COR-L47 (cell line): ENCODE data around the gene SPOCK1.

Experiments
- DNase-seq: peaks from one replicate; lab custom pipeline; 2025; lab: John Stamatoyannopoulos, UW

The SPOCK1 gene

DNA sequence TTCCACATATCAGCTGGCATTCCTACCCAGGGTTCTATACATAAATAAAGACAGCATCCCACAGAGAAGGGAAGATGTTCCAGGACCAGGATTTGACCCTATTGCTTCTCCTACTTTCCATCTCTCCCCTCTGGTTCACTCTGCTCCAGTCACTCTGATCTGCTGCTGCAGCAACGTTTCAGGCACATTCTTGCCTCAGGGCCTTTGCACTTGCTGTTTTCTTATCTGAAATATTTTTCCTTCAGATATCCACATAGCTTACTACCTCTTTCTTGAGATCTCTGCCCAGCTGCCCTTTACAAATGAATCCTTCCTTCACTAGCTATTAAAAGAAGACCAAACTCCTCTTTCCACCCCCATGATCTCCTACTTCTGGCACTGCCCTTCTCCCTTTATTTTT lies 204.5 kb downstream of the SPOCK1 start:
- no peak for DNase-seq

- DNase-seq, result peak; percentile 43
Measured at GRCh38 chr5:137292461-137293027, 206.6 kb downstream of the SPOCK1 start.

GRCh38 chr5:137291436-137291835 lies 207.7 kb downstream of the SPOCK1 start:
- no peak for DNase-seq

GRCh38 chr5:137291031-137291430 lies 208.1 kb downstream of the SPOCK1 start:
- DNase-seq, result no peak

- DNase-seq, result no peak
Measured at GRCh38 chr5:137290373-137290772, 208.8 kb downstream of the SPOCK1 start.

DNA sequence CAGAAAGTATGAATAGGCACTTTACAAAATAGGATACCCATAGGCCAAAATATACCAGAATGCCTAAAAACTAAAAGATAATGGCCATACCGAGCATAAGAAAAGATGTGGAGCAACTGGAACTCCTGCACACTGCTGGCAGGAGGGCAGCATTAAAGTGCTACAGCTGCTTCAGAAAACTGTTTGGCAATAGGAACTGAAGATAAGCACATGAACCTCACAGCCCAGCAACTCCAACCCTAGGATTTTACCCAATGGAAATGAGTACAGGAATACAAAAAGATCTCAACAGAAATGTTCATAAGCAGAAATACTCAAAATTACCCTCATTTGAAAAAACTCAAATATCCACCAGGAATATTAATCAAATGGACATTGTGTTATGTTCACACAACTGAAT lies 209.3 kb downstream of the SPOCK1 start:
- DNase-seq, result no peak

DNA sequence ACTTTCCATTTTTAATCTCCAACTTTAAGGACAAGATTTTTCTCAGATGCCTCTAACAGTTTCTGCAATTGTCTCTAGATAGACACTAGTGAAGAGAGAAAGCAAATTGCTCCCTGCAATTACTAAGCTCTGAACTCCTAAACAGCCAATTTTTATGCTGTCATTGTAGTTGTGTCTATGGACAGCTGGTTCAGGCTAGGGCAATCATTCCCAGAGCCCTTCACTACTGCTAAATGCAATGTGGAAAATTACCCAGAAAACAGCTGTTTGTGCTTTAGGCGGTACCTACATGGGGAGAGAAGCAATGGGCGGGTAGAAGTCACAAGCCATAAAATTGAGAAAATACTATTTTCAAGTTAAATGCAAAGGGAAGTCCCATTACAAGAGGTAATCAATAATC lies 211.6 kb downstream of the SPOCK1 start:
- DNase-seq, result no peak

DNA sequence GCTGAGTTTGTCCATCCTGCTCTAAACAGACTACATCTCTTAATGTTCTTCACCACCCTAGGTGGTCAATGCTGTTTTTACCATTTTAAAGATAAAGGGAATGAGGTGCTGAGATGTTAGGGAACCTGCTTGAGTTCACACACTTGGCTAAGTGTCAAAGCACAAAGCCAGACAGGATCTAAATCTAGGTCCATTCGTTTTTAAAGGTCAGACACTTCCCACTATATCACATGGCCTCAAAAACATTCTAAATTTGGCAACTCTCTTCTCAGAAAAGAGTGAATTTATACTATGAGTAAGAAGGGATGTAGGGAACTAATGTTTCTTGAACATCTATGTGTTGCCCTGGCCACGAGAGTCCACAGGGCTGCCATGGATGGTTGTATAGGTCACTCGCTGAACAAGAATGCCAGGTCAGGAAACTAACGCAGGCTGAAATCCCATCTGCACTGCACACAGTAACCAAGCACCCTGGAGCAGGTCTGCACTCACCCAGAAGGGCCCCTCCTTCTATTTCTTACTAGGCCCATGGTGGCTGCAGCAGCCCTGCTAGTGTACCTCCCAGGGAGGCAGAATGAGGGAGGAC lies 213.0 kb downstream of the SPOCK1 start:
- DNase-seq, result no peak

- DNase-seq, result no peak
Measured at GRCh38 chr5:137283801-137284200, 215.3 kb downstream of the SPOCK1 start.

- DNase-seq, result no peak
Measured at GRCh38 chr5:137282216-137282615, 216.9 kb downstream of the SPOCK1 start.

DNA sequence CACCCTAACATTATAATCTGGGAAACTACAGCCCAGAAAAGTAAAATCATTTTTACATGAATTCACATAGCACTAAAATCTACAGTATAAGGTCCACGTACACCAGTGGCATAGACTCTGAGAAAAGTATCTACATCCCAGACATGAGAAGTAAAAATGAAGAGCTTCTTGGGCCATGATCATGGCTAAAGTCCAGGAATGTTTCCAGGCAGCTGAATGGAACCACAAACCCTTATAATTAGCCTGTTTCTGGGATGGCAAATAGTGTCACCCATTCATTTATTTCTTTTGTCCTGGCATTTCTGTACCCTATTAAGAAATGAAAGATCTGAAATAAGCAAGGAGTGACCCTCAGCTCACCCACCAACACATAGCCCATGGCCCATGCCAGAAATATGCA lies 217.9 kb downstream of the SPOCK1 start:
- no peak for DNase-seq

DNA sequence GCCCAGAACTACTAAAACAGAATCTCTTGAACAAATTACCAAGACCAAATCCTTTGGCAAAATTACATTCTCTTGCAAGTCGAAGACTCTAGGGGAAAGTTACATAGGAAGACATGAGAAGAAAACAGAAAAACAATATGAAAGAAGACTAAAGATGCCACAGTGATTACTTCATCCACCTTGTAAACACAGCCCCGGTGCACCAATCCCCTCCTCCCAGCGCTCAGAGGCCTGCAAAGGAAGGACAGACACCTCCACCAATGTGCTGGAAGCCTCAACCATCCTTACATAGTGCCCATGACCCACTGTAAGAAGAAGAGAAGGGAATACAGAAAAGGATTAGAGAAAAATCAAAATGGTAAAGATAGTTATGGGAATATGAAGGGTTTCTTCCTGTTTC lies 218.5 kb downstream of the SPOCK1 start:
- no peak for DNase-seq

DNA sequence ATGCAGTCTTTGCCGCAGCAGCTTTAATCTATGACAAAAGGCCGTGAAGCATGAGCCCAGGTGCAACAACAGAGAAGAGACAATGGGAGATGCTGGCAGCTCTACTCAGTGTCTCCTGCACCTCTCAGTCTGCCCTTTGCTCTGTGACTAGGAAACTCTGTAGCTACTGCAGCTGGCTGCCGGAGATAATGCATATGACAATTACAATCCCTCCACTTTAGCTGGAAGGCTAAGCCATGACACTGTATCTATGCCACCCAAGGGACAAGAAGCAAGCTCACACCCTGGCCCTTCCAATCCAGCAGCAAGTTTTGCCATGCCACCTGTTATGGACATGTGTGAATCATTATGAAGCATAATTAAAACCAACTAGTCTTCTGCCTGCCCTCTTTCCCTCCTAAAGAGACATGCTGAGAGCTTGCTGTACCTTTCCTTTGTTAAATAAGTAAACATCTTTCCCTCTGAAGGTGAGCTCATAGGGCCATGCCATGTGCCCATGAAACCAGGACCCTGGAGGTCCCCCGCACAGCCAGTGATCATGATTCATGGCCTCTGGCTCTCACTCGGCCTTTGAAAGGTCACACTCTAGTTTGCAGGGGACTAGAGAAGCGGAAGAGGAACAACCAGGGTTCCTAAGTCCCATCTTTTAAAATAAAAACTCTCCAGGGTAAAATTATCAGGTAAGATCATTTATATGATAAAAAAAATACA lies 219.4 kb downstream of the SPOCK1 start:
- peak; percentile 79 for DNase-seq

- no peak for DNase-seq
Measured at GRCh38 chr5:137278476-137278875, 220.7 kb downstream of the SPOCK1 start.

GRCh38 chr5:137275083-137275482 lies 224.0 kb downstream of the SPOCK1 start:
- DNase-seq, result peak; percentile 25

GRCh38 chr5:137273511-137273910 lies 225.6 kb downstream of the SPOCK1 start:
- no peak for DNase-seq

GRCh38 chr5:137272831-137273230 lies 226.3 kb downstream of the SPOCK1 start:
- DNase-seq, result no peak

GRCh38 chr5:137269946-137270345 lies 229.2 kb downstream of the SPOCK1 start:
- no peak for DNase-seq

DNA sequence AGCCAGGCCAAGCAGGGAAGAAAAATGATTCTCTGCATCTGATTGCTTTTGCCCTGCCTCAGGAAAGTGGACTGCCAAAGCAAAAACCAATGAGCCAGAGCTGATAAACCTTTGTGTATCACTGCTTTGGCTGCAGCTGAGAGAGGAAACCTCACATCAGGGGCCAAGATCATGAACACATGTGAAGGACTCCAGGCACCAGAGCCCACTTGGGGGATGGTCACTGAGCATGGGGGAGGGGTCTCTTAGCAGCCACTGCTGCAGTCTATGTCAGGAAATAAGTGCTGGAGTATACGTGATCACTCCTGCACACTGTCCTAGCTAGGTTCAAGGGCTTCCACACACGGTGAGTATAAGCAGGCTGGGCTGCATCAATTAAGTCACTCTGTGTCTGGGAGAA lies 229.9 kb downstream of the SPOCK1 start:
- no peak for DNase-seq

GRCh38 chr5:137268646-137269045 lies 230.5 kb downstream of the SPOCK1 start:
- no peak for DNase-seq

GRCh38 chr5:137266186-137266585 lies 232.9 kb downstream of the SPOCK1 start:
- DNase-seq, result no peak

DNA sequence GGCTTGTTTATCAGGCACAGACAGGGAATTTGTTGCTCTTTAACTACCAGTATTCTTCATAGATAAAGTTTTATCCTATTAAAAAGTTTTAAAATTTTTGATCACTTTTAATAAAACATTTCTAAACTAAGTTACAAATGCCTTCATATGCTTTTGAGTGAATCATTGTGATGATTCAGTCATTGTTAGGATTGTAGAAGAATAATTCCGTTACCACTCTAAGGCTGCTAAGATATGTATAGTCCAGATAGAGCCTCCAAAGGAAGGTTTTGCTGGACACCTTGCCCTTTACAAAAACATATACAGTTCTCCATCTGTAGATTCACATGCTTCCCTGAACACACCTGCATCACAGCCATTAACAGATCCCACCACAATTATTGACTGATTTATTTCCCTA lies 233.7 kb downstream of the SPOCK1 start:
- no peak for DNase-seq

- DNase-seq, result no peak
Measured at GRCh38 chr5:137264573-137264972, 234.6 kb downstream of the SPOCK1 start.

DNA sequence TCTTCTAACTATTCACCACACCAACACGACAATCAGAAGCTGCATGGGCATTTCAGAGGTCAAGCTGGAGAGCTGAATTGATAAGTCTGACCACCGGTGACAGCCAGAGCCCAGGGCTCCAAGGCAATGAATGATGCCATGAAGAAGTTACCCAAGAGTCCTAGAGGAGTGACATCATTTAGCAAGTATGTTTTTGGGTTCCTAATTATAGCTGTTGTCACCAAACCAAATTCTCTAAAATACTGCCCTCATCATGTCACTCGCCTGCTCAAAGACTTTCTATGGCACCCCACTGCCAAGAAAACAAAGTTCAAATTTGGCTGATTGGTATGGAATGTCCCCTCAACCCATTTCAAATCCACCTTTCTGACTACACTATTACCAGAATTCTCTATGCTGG lies 235.1 kb downstream of the SPOCK1 start:
- no peak for DNase-seq
